Osteocyte (in vitro differentiated cells): ENCODE measurements around the gene OASL. TPM values are rescaled to one million over a fixed set of nuclear protein-coding genes. Genes with fewer than 3 reads are reported as not detected.

ENCODE experiments used
- DNase-seq: peaks from one replicate; pipeline ENCODE4 v3.0.0; 2021; ENCODE audit warnings: mixed read lengths; ENCODE audit not compliant: unreplicated experiment; ENCODE audit errors: extremely low spot score
- H3K27ac Mint-ChIP-seq: one replicate; pipeline ENCODE4 v1.8.0; 2021; ENCODE audit warnings: mild to moderate bottlenecking, mixed read lengths; ENCODE audit not compliant: unreplicated experiment
- H3K27me3 Mint-ChIP-seq: one replicate; pipeline ENCODE4 v1.8.0; 2021; ENCODE audit warnings: mixed read lengths; ENCODE audit not compliant: unreplicated experiment
- H3K36me3 Mint-ChIP-seq: one replicate; pipeline ENCODE4 v1.8.0; 2021; ENCODE audit warnings: mixed read lengths; ENCODE audit not compliant: unreplicated experiment
- H3K4me1 Mint-ChIP-seq: one replicate; pipeline ENCODE4 v1.8.0; 2021; ENCODE audit warnings: mixed read lengths; ENCODE audit not compliant: unreplicated experiment
- H3K4me3 Mint-ChIP-seq: one replicate; pipeline ENCODE4 v1.8.0; 2021; ENCODE audit warnings: mild to moderate bottlenecking, moderate library complexity, mixed read lengths; ENCODE audit not compliant: unreplicated experiment
- H3K9me3 Mint-ChIP-seq: one replicate; pipeline ENCODE4 v1.8.0; 2021; ENCODE audit warnings: mixed read lengths; ENCODE audit not compliant: unreplicated experiment
- CTCF ChIP-seq: fragments of 200-600 bp; sonication (generic); IDR thresholded peaks from 2 replicates; pipeline ENCODE4 v1.5.0; 2021; ENCODE audit warnings: antibody characterized with exemption, mild to moderate bottlenecking, moderate library complexity
- total RNA-seq: library from RNA; stranded (reverse); gene quantifications from 2 replicates; pipeline ENCODE4 v1.2.1, GENCODE V29; 2021

Gene OASL
- total RNA-seq, 1 donor from 2014 or later = 0.24 TPM

- no peak overlapping the region for H3K27ac Mint-ChIP-seq
Measured at GRCh38 chr12:120981407-120981941, 57.6 kb downstream of the OASL start.

GRCh38 chr12:120980800-120981368, 58.2 kb downstream of the OASL start:
- H3K9me3 Mint-ChIP-seq = no peaks in the 10 kb centered on the region
- no peak overlapping the region for H3K4me3 Mint-ChIP-seq
- no peak for TF ChIP-seq CTCF
- no peaks in the 10 kb centered on the region for H3K4me1 Mint-ChIP-seq
- H3K27ac Mint-ChIP-seq = no peak overlapping the region
- no peaks in the 10 kb centered on the region for H3K36me3 Mint-ChIP-seq
- DNase-seq = no peak
- no peaks in the 10 kb centered on the region for H3K27me3 Mint-ChIP-seq

More at GRCh38 chr12:120981407-120981941, 57.6 kb downstream of the OASL start:
- H3K4me3 Mint-ChIP-seq = no peak overlapping the region
- no peaks in the 10 kb centered on the region for H3K4me1 Mint-ChIP-seq
- H3K9me3 Mint-ChIP-seq = no peaks in the 10 kb centered on the region
- no peaks in the 10 kb centered on the region for H3K36me3 Mint-ChIP-seq
- peaks cover 3% of the 10 kb centered on the region for H3K27me3 Mint-ChIP-seq
- no peak for DNase-seq
- TF ChIP-seq CTCF = no peak

GRCh38 chr12:120979862-120980696, 59.0 kb downstream of the OASL start:
- Mint-ChIP-seq H3K9me3 (no peaks in the 10 kb centered on the region), H3K4me3 (no peak overlapping the region), H3K27me3 (no peaks in the 10 kb centered on the region), H3K27ac (no peak overlapping the region), H3K36me3 (no peaks in the 10 kb centered on the region), H3K4me1 (no peaks in the 10 kb centered on the region)
- no peak for TF ChIP-seq CTCF
- no peak for DNase-seq

- no peaks in the 10 kb centered on the region for H3K36me3 Mint-ChIP-seq
- H3K27me3 Mint-ChIP-seq = no peaks in the 10 kb centered on the region
- H3K4me3 Mint-ChIP-seq = no peak overlapping the region
- no peak for TF ChIP-seq CTCF
- H3K9me3 Mint-ChIP-seq = no peaks in the 10 kb centered on the region
- no peak for DNase-seq
- H3K4me1 Mint-ChIP-seq = no peaks in the 10 kb centered on the region
- no peak overlapping the region for H3K27ac Mint-ChIP-seq
Measured at GRCh38 chr12:120979220-120979861, 59.7 kb downstream of the OASL start.
